CD1c-positive myeloid dendritic cell (primary cell): ENCODE measurements around the gene GSG1L.

ENCODE experiments used
- DNase-seq: peaks from one replicate; pipeline ENCODE4 v3.0.0-alpha.2; 2016; ENCODE audit errors: extremely low spot score

The GSG1L gene

DNA sequence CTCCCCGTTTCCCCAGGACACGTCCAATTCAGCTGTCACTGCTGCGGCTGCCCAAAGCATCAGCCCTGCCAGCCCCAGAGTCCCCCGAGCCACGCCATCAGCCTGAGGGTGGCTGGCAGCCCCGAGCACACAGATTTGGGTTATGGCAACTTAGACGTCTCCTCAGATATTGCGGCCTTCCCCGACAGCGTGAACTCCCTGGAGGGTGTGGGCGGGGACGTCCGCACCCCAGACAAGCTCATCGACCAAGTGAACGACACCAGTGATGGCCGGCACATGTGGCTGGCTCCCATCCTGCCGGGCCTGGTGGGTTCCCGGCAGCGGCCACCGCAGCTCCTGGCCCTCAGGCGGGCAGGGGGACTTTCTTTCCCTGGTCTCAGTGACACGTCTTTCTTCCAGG lies 288.7 kb downstream of the GSG1L start:
- DNase-seq = no peak

DNA sequence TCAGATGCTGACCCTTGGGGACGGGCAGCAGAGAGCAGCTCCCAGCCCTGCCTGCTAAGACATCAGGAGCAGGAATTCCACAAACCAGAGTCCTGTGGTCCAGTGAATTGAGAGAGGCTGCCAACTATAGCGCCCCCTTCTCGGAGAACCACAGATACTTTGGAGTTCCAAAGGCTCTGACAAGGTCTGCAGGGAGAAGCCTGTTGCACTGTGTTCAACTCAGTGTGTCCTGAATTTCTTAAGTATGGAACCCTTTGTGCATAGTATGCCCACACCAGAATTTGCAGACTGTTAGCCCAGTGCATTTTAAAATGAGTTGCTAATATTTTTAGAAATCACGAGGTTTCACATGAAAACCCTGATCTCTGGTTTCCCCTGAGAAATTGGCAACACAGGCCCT lies 290.2 kb downstream of the GSG1L start:
- DNase-seq = no peak

DNA sequence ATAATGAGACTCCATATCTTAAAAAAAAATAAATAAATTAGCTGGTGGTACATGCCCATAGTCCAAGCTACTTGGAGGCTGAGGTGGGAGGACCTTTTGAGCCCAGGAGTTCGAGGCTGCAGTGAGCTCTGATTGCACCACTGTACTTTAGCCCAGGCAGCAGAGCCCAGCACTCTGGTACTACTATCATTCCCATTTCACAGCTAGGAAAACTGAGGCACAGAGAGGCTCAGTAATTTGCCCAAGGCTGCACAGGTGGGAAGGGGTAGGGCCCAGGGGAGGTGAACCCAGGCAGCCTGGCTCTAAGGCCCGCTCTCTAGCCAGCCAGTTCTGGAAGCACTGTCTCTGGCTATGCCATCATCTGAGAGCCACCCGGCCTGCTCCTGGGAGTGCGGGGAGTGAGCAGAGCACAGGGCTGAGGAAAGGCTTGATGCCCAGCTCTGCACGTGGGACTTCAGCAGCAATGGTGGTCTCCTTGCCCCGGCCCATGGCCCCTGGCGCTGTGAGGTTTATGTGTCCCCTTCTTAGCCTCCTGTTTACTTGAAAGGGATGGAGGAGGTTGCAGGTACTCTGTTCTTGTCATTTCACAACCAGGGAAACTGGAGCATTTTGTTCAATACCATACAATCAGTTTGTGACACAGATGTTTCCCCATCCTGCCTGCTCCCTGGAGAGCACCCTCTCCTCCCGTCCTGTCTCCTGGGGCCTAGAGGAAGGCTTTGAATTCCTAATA lies 291.3 kb downstream of the GSG1L start:
- DNase-seq = no peak

DNA sequence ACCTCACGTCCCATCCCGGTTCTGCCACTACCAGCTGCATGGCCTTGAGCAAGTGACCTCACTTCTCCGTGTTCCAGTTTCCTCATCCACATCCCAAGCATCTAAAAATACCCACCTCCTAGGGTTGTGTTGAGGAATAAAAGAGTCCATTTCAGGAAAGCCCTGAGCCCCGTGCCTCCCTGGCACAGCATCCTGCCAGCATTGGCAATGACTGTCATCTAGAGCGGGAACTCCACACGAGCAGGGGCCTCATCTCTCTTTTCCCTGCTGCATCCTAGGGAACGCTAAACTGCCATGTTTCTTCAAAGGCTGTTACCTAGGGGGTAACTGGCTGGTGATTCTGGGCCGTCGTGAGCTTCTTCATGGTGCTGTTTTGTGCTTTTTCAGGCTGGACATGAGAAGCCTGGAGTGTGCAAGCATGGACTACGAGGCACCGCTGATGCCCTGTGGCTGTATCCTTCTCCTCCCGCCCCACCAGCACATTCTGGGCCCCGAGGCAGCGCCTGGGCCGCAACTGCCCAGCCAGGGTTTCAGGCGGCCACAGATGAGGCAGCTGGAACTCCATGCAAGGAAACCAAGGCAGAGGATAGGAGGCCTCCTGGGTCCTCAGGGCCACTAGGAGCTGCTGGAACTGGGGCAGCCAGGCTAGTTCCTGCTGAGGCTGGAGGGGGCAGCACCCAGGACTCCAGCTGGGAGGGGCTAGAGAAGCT lies 292.2 kb downstream of the GSG1L start:
- DNase-seq = no peak

DNA sequence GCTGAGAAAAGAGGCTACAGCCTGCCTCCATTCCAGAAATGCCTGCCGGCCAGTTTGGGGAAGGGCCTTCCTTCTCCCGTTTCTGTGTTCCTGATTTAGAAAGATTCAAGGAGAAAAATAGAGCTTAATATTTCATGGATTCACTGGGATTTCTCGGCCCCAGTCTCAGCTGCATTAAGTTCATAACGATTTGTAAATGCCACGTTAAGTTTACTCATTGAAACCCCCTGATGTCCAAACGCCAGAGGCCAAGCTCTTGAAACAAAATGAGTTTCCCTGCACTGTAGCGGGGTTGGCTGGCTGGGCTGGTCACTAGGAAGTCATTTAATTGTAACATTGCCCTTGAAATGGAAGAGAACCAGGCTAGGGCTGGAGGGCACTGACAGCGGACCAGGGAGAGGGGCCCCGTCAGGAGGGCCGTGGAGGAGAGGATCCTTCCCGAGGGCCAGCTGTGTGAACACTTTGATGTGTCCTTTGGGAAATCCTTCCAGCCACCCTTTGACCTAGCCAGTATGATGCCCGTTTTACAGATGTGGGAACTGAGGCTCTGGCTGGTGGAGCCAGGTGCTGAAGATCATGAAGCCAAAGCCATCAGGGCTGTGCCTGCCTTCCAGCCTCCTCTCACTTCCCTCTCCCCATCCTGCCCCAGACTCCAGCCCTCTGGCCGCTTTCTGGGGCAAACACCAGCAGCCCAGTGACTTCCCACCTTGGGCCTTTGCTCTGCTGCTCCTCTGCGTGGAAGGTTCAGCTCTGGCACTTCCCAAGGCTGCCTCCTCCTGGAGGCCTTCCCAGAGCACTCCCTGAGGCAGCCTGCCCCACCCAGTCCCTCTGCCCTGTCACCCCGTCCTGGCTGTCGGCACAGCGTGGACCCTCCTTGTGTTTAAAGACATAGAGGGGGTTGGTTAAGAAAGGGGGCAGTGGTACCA lies 293.0 kb downstream of the GSG1L start:
- DNase-seq = no peak

DNA sequence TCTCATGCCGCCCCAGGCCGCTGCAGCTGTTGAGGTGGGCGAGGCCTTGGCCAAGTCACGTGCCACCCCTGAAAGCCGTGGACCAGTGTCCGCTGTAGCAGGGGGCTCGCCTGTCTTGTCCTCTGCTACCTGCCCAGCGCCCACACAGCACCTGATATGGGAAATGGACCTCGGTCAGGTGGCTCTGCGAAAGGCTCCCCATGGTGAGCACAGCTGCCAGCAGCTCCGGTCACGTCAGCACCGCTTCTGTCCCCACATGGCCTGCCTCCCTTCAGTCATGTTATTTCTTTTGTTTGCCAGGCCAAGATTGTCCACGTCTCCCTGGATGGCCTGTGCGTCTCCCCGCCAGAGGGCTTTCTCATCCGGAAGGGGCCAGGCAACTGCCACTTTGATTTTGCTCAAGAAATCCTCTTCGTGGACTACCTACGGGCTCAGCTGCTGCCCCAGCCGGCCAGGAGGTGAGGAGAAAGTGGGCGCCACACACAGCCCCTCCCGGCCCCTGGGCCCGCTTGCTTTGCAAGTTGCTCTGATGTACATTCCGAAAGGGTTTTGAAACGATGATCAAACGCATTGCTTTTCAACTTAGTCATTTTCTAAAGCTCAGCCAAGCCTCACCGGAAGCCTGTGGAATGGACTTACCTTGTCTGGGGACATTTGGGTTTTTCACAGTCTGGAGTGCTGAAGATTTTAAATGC lies 293.8 kb downstream of the GSG1L start:
- no peak for DNase-seq

DNA sequence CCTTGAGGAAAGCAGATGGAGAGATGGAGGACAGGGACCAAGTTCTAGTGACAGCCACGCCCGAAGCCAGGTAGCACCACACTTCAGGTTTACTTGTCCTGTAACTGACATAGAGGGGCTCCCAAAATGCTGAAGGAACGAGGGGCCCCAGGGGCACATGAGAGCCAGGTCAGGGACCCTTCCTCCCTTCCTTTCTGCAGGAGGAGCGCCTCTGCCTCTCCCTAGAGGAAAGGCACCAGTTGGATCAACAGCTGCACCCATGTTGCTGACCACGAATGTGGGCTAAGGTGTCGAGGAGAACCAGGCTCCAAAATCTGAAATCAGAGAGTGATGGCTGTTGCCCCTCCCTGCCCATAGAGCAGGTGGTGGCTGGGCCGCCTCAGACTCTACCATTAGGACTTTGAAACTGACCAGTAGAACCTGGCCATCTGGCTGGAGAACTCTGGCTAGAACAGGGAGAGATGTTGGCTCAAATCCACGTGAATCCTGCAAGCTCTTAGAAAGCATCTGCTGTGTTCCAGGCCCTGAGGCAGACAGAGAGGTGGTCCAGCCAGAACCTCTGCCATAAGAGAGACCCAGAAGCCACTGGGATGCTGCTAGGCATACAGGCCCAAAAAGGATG lies 294.8 kb downstream of the GSG1L start:
- DNase-seq = no peak

DNA sequence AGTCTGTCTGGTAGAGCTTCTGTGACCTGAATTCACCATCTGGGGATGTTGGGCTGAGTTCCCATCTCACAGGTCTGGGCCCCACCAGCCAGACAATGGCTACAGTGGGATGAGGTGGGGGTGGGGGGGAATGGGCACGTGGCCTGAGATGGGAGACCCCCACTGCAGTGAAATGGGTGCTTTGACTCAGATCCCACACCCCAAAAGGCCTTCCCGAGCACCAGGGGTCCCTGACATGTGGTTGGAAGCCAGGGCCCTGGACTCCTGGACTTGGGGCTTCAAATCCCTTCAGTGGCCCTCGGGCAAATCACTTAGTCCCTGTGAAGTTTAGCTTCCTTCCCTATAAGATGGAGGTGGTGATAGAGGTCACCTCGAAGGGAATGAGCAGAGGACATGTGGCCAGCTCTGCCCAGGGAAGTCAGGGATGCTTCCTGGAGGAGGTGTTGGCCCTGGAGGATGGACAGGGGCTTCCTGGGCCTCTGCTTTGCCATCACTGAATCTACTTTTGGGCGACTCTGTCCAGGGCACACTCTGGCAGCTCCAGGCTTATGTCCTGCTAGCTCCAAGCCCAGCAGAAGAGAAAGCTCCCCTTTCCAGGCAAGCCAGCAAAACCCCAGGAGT lies 295.4 kb downstream of the GSG1L start:
- DNase-seq = no peak

DNA sequence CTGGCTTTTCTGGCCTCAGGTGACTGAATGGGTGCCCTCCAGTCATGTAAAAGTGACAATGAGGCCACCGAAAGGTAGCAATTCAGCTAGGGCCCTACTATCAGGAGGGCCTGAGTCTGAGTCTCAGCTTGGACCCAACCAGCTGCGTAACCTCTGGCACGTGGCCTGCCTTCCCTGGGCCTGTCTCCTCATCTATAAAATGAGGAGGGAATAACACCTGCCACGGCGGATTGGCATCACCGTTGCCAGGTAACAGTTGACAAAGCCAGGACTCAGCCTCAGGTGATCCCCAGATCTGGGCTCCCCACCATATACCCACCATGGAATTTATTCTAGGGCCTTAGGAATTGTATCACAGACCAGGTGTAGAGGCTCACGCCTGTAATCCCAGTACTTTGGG lies 296.4 kb downstream of the GSG1L start:
- DNase-seq = no peak

DNA sequence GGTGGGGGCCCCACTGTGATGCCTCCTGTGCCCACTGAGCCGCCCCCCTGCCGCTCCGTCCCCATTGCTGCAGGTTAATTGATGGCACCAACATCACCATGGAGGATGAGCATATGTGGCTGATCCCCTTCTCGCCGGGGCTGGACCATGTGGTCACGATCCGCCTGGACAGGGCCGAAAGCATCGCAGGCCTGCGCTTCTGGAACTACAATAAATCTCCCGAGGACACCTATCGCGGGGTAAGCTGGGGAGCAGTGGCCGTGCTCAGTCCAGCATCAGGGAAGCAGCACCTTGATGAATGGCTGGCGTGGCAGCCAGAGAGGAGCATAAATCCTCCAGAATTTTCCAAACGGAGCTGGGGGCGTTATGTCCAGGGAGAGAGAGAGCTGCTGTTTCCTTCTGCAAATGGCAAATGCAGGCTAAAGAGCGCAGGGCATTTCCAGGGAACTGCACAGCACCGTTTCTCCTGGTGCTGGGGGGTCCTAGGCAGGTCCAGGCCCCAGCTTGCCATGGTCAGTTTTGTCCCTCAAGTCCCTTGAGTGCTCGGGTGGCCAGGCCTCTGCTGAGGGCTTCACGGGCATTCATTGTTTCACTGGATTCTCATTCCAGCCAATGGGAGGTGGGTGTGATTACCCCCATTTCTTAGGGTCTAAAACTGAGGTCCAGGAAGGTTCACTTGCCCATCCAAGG lies 297.1 kb downstream of the GSG1L start:
- no peak for DNase-seq

DNA sequence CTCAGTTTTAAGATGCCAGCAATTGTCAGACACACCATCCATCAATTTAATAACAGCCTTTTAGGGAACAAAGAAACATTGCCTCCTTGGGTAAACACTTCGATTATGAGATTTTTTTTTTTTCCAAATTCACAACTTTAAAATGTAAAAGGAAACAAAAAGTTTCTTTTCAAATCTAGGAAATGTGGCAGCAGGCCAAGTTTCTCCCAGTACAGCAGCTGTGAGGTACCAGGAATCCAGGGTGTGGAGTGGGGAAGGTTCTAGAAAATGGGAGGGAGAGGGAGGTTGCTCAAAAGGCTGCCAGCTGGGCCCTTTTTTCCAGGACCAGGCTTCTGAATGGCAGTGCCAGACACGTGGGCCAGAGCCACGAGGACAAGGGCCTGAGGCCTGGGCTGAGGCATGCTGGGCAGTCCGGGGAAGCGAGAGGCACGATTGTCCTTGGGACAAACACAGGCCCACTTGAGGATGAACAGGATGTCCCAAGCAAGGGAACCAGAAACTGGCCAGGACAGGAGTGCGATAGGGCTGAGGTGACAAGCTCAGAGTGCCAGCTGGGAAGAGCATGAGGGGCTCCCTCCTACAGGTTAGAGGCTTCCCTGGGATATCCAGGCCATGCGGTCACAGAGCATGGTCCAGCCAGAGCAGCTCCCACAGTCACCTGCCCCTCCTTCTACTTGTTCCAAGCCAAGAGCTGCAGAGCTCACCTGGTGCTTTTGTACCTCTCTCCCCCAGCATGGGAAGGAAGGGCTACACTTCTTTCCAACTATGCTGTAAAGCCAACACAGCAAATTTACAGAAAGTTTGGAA lies 298.4 kb downstream of the GSG1L start:
- DNase-seq = no peak

DNA sequence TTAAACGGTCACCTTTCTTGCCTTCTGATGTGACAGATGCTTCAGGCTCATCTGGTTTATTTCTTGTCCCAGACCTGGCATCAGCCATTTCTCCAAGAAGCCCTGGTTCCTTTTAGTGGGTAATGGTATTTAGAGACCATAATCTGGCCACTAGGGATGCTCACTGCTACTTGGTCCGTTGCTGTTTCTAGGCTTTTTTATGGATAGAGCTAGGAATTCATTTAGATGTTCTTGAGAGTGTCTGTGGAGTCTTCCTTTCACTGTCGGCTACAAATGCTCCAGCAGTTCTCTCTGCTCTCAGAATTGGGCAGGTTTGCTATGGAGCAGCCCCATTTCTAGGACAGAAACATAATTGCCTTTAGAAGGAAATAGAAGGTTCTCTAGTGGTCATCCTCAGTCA lies 299.1 kb downstream of the GSG1L start:
- DNase-seq = no peak

DNA sequence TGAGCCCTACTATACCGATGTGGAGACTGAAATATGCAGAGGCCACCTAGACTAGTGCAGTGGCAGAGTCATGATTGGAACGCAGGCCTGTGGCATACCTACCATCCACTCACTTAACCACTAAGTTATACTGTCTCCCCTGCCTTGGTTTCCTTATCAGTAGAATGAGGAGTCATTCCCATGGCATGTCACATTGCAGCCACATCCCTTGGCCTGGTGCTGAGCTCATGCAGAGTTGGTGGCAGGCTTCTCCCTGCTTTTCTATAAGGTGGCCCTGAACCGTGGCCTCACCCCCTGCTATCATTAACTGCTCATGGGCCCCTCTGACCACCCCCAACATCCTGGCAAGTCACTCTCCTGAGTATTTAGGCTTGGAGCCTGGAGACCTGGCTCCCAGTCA lies 301.1 kb downstream of the GSG1L start:
- DNase-seq = no peak

DNA sequence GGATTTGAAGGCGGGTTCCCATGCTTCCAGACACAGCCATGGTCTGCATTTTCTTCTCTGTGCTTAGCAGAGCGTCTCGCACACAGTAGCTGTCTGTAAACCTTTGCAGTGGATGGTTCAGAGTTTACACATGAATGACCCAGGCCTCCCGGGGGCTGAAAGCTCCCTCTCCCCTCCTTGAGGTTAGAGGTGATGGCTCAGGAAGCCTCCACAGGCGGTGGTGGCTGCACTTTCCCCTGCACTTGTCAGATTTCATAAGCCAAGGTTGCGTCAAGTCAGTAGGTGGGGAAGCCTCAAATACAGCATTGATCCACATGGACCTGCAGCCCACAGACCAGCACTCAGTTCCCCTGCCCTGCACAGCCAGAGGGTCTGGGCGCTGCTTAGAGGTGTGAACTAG lies 301.7 kb downstream of the GSG1L start:
- DNase-seq = peak; percentile 5

DNA sequence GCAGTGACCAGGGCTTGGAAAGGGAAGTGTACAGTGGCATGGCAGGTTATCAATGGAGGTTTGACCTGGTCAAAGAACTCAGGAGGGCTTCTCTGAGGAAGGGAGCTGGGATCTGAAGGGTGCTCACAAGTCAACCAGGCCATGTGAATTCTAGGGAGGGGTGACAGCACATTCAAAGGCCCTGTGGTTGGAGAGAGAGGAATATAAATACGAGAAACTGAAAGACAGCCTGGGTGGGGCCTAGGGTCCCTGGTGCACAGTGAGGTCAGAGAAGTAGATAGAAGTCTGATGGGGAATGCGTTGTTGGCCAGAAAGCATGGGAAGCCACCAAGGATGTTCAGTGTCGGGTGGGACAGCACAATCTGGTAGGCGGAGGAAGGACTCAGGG lies 302.7 kb downstream of the GSG1L start:
- no peak for DNase-seq

DNA sequence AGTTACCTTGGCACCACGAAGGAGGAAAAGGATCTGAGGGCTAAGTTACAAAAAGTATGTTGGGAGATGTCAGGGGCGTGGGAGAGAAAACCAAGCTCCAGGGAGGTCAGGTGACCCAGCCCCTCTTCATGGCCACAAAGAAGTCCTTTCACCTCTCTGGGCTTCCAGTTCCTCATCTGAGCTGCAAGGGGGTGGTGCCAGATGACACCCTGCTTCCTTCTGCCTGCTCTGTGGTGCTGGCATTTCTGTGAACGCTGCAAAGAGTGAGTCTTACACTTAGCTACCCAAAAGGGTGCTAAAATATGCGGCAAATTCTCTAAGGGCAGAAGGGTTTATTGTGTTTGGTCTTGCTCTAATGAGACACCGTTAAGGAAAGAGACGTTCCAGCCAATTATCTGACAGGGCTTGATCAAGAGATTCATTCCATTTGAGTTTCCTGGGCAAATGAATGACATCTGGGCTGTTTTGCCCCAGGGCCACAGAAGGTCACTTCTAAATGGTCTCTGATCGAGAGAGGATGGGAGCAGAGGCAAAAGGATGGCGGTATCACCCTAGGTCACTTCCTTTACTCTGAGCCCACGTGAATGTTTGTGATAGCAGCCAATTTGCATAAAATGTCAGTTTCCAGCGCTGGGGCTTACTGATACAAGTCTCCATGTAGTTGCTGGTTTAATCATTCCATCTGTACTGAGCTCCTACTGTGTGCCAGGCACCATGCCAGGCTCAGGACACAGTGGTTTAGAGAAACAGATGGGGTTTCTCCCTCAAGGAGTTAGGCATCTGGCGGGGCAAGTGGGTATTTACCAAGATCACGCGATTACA lies 303.3 kb downstream of the GSG1L start:
- peak; percentile 66 for DNase-seq

DNA sequence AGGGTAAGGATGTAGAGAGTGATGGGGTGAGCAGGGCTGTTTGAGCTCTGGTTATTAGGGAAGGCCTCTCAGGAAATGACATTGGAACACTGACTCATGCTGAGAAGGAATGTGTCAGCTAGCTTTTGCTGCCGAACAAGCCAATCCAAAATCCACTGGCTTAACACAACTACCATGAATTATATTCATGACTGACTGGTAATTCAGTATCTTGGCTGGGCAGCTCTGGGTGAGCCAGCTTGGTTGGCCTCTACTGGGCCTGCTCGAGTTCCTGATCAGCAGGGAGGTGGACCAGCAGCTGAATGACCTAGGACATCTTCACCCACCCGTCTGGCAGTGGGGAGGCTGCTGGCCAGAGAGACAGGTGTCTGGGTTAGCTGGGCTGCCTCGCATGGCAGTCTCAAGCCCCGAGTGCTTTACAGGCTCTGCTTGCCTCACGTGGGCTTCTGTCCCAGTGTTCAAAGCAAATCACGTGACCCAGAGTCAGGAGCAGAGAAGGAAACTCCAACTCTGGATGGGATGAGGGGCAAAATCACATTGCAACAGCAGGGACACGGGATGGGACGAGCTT lies 304.1 kb downstream of the GSG1L start:
- peak; percentile 11 for DNase-seq

DNA sequence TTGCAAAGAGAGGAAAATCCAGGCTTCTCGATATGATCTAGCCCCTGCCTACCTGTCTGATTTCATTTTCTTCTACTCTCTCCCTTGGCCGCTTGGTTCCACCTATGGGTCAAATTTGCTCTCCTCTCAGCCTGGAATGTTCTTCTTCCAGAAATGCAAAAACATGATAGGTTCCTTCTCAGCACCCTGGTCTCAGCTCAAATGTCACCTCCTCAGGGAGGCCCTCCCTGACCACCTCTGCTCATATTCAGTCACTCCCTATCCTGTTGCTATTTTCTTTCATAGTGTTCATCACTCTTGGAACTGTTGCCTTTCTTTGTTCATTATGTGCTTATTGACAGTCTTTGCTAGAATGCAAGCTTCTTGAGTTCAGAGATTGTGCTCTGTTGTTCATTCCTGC lies 305.0 kb downstream of the GSG1L start:
- no peak for DNase-seq
